Measurements from ENCODE around the gene FGF8.
A peak's percentile ranks its signal among the peaks of the same experiment; 100 is the strongest.

The FGF8 gene

GRCh38 chr10:101781984-101782810 is 6.3 kb upstream of the FGF8 start:
- no peak for DNase-seq (ENCODE audit: low read depth in 2 of 2)

- no peak for DNase-seq (ENCODE audit: low read depth in 2 of 2)
Observed at GRCh38 chr10:101781655-101781983, 5.7 kb upstream of the FGF8 start.

GRCh38 chr10:101780818-101781654 is 5.1 kb upstream of the FGF8 start:
- peak; percentile 60 to 66 for DNase-seq (ENCODE audit: low read depth in 2 of 2)

- DNase-seq (ENCODE audit: low read depth in 2 of 2) = no peak
Observed at GRCh38 chr10:101780187-101780817, 4.4 kb upstream of the FGF8 start.

- DNase-seq (ENCODE audit: low read depth in 2 of 2) = peak; percentile 70 to 75
Observed at GRCh38 chr10:101779544-101780186, 3.8 kb upstream of the FGF8 start.

- no peak for DNase-seq (ENCODE audit: low read depth in 2 of 2)
Observed at GRCh38 chr10:101778781-101779543, 3.0 kb upstream of the FGF8 start.

- DNase-seq (ENCODE audit: low read depth in 2 of 2) = no peak
Observed at GRCh38 chr10:101778151-101778780, 2.4 kb upstream of the FGF8 start.

GRCh38 chr10:101777619-101778145 is 1.8 kb upstream of the FGF8 start:
- no peak for DNase-seq (ENCODE audit: low read depth in 2 of 2)

- DNase-seq (ENCODE audit: low read depth in 2 of 2) = no peak
Observed at GRCh38 chr10:101776161-101776817, 375 bp upstream of the FGF8 start.

GRCh38 chr10:101774589-101775272 is 1.2 kb downstream of the FGF8 start:
- no peak for DNase-seq (ENCODE audit: low read depth in 2 of 2)

- no peak for DNase-seq (ENCODE audit: low read depth in 2 of 2)
Observed at GRCh38 chr10:101773923-101774588, 1.9 kb downstream of the FGF8 start.

GRCh38 chr10:101772895-101773761 is 2.8 kb downstream of the FGF8 start:
- no peak for DNase-seq (ENCODE audit: low read depth in 2 of 2)

- DNase-seq (ENCODE audit: low read depth in 2 of 2) = no peak
Observed at GRCh38 chr10:101772017-101772894, 3.7 kb downstream of the FGF8 start.

- DNase-seq (ENCODE audit: low read depth in 2 of 2) = no peak
Observed at GRCh38 chr10:101771380-101771779, 4.5 kb downstream of the FGF8 start.

GRCh38 chr10:101770331-101771215 is 5.3 kb downstream of the FGF8 start:
- DNase-seq (ENCODE audit: low read depth in 2 of 2) = no peak
